Measurements from ENCODE around the gene RGS19.
A peak's percentile ranks its signal among the peaks of the same experiment; 100 is the strongest.

Gene RGS19

DNA sequence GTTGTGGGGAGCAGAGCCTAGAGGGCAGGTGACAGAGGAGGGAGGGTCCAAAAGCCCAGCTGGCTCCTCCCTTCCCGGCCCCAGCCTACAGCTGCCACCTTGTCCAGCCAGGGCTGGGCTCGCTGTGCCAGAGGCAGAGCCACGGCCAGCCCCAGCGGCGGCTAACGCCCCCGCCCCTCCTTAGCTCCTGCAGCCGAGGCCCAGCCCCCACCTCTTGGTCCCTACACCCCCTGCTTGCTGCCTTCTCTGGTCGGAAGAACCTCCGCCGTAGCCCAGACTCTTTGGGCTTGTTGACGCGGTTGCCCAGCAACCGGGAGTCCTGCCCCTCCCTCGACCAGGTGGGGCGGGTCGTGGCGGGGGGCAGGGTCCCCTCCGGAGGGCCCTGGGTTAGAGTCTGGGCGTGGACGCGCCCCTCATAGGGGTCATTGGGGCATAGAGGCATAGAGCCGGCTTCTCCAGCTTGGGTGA is 5.4 kb upstream of the RGS19 start:
- POLR2A ChIA-PET = interaction anchor here (1.5 to 1.6 kb wide), 2 partner anchors 31 to 104 kb away, joined by 4 read pairs; partner anchors contain the start of gene PRPF6
- no peak for DNase-seq (ENCODE audit: extremely low spot score)
- CTCF ChIA-PET = interaction anchor here (0.7 to 1.7 kb wide), 2 partner anchors 15 to 35 kb away, joined by 3 to 12 read pairs; no protein-coding TSS in a partner anchor
- TF ChIP-seq NFRKB (IDR thresholded peaks at IDR 0.05) (no peak), ARNT (IDR thresholded peaks at IDR 0.05) (no peak), SUZ12 (IDR thresholded peaks at IDR 0.05) (no peak), FOXA1 (IDR thresholded peaks at IDR 0.05) (no peak), SP1 (IDR thresholded peaks at IDR 0.05) (no peak), LEF1 (IDR thresholded peaks at IDR 0.05; ENCODE audit: borderline replicate concordance) (no peak), ZNF384 (IDR thresholded peaks at IDR 0.05) (no peak), HDGF (IDR thresholded peaks at IDR 0.05; ENCODE audit: borderline replicate concordance) (no peak), FOXK2 (IDR thresholded peaks at IDR 0.05) (no peak), FOXM1 (IDR thresholded peaks at IDR 0.05; ENCODE audit: borderline replicate concordance) (no peak), L3MBTL2 (conservative IDR thresholded peaks at IDR 0.05) (no peak)
- TF ChIP-seq, protein P1, sequence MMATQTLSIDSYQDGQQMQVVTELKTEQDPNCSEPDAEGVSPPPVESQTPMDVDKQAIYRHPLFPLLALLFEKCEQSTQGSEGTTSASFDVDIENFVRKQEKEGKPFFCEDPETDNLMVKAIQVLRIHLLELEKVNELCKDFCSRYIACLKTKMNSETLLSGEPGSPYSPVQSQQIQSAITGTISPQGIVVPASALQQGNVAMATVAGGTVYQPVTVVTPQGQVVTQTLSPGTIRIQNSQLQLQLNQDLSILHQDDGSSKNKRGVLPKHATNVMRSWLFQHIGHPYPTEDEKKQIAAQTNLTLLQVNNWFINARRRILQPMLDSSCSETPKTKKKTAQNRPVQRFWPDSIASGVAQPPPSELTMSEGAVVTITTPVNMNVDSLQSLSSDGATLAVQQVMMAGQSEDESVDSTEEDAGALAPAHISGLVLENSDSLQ (IDR thresholded peaks at IDR 0.05) = no peak

DNA sequence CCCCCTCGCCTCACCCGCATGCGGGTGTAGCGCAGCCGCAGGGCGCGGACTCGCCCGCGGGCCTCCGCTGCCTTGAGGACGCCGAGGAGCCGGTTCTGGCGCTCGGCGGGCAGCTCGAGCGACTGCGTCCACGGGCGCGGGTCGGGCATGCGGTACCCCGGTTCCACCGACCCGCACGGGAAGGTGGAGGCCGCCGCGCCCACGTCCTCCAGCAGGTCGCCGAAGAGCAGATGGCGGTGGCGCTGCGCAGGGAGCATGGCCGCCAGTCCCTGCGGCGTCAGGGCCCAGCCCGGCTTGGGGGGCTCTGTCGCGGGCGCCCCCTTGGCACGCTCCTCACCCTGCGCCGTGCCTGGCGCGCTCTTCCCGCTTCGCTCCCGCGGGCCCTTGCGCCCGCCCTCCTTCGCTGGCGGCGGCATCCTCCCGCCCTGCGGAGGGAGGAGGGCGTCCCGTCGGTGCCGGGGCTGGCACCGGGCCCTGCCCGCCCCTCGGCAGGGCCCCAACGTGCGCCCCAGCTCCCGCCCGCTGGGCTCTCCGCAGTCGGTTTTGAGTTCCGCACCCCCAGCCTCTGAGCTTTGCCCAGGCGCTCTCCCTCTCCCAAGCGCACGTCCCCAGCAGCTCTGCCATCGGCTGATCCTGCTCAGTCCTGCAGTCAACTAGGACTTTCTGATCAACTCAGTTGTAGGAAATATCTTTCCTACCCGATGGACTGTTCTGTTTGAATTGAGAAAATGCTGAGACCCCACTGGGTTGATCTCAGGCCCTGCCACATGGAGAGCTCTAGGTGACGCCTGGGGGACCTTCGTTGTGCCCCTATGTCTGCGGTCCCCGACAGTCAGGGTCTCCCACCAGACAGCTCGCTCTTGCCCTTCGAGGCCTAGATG is 4.7 kb upstream of the RGS19 start, which contains the start of gene LKAAEAR1:
TSS of gene LKAAEAR1 (minus strand) at position 595 of the 881 bp plus-strand sequence. CDS start at position 416, 179 bp downstream.
- POLR2A ChIA-PET = interaction anchor here (1.5 to 1.6 kb wide), 2 partner anchors 30 to 103 kb away, joined by 4 read pairs; partner anchors contain the start of gene PRPF6
- TF ChIP-seq LEF1 (IDR thresholded peaks at IDR 0.05; ENCODE audit: borderline replicate concordance) (no peak), ELF4 (IDR thresholded peaks at IDR 0.05) (no peak), NFRKB (IDR thresholded peaks at IDR 0.05) (no peak), TARDBP (IDR thresholded peaks at IDR 0.05) (no peak), HDGF (IDR thresholded peaks at IDR 0.05; ENCODE audit: borderline replicate concordance) (no peak), FOXA1 (IDR thresholded peaks at IDR 0.05) (no peak), SUZ12 (IDR thresholded peaks at IDR 0.05) (no peak), ARNT (IDR thresholded peaks at IDR 0.05) (no peak), CTBP1 (IDR thresholded peaks at IDR 0.05; ENCODE audit: borderline replicate concordance) (no peak), FOXM1 (IDR thresholded peaks at IDR 0.05; ENCODE audit: borderline replicate concordance) (no peak), FOXK2 (IDR thresholded peaks at IDR 0.05) (no peak), BHLHE40 (IDR thresholded peaks at IDR 0.05; ENCODE audit: borderline replicate concordance) (no peak), L3MBTL2 (conservative IDR thresholded peaks at IDR 0.05) (no peak), SP1 (IDR thresholded peaks at IDR 0.05) (no peak), ZNF384 (IDR thresholded peaks at IDR 0.05) (no peak)
- TF ChIP-seq, protein P1 (IDR thresholded peaks at IDR 0.05) = no peak
- CTCF ChIA-PET = interaction anchor here (0.7 to 1.7 kb wide), 7 partner anchors 15 to 36 kb away, joined by 3 to 12 read pairs (median 3); no protein-coding TSS in a partner anchor
- DNase-seq (ENCODE audit: extremely low spot score) = no peak

DNA sequence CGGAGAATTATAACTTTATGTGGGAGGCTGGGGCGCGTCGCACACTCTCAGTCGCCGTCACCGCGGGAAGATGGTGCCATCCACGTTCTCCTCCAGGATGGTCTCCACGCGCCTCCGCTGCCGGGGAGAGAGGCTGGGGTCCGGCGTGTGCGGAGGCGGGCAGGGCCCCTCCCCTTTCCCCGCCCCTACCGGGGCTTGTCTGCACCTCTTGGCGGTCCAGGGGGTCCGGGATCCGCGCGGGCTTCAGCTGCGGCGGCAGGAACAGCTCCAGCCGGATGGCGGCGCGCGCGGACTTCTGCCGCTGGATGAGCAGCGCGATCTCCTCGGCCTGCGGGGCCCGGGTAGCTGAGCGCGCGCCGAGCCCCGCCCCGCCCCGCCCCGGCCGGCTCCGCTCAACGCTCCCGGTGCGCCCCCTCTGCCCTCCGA is 4.1 kb upstream of the RGS19 start:
- POLR2A ChIA-PET = no interaction called here
- peak; percentile 79 for DNase-seq (ENCODE audit: extremely low spot score)
- CTCF ChIA-PET = interaction anchor here (0.7 to 1.7 kb wide), 6 partner anchors 16 to 37 kb away, joined by 3 to 12 read pairs (median 3); no protein-coding TSS in a partner anchor

DNA sequence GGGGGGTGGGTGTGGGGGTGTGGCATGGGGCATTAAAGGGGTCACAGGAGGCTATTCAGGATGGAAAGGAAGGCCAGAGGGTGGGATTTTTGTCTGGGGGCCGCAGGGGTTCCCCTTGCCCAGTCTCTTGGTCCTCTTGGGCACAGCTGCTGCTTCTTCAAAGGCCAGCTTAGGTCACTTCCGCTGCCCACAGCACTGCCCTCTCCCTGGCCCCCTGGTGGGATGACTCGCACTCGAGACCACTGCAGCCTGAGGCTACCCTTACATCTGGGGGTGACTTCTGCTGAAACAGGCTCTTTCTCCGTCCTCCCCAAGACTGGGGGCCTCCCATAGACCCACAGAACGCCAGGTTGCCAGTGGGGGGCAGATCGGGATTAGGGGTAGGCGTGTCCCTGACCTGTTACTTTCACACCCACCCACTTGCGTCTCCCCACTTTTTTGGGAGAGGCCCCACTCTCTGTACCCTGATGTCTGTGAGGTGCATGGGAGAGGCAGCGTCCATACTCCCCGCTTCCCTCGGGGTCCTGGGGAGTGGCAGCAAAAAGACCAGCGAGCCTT is 3.6 kb upstream of the RGS19 start:
- ChIA-PET POLR2A (interaction anchor here (5.3 kb wide), 1 partner anchor 21 kb away, joined by 38 read pairs; the partner anchor contains the start of gene TCEA2), CTCF (interaction anchor here (1.0 to 1.7 kb wide), 4 partner anchors 20 to 37 kb away, joined by 3 to 12 read pairs (median 4); no protein-coding TSS in a partner anchor)
- TF ChIP-seq FOXA1 (IDR thresholded peaks at IDR 0.05) = no peak
- TF ChIP-seq, protein P1 (IDR thresholded peaks at IDR 0.05) = no peak
- TF ChIP-seq FOXK2 (IDR thresholded peaks at IDR 0.05) = no peak
- TF ChIP-seq ZNF384 (IDR thresholded peaks at IDR 0.05) = no peak
- no peak for TF ChIP-seq ELF4 (IDR thresholded peaks at IDR 0.05)
- TF ChIP-seq LEF1 (IDR thresholded peaks at IDR 0.05; ENCODE audit: borderline replicate concordance) = no peak
- no peak for TF ChIP-seq NFRKB (IDR thresholded peaks at IDR 0.05)
- no peak for TF ChIP-seq CTBP1 (IDR thresholded peaks at IDR 0.05; ENCODE audit: borderline replicate concordance)
- no peak for TF ChIP-seq SUZ12 (IDR thresholded peaks at IDR 0.05)
- no peak for TF ChIP-seq FOXM1 (IDR thresholded peaks at IDR 0.05; ENCODE audit: borderline replicate concordance)
- TF ChIP-seq L3MBTL2 (conservative IDR thresholded peaks at IDR 0.05) = no peak
- TF ChIP-seq HDGF (IDR thresholded peaks at IDR 0.05; ENCODE audit: borderline replicate concordance) = no peak
- TF ChIP-seq ARNT (IDR thresholded peaks at IDR 0.05) = no peak
- TF ChIP-seq SP1 (IDR thresholded peaks at IDR 0.05) = no peak
- DNase-seq (ENCODE audit: extremely low spot score) = no peak

More for the DNA sequence above, 4.1 kb upstream of the RGS19 start:
- TF ChIP-seq SUZ12 (IDR thresholded peaks at IDR 0.05) (no peak), HDGF (IDR thresholded peaks at IDR 0.05; ENCODE audit: borderline replicate concordance) (no peak), BHLHE40 (IDR thresholded peaks at IDR 0.05; ENCODE audit: borderline replicate concordance) (no peak), ZNF384 (IDR thresholded peaks at IDR 0.05) (no peak), L3MBTL2 (conservative IDR thresholded peaks at IDR 0.05) (no peak; the same call in 1 of the 2 replicates), LEF1 (IDR thresholded peaks at IDR 0.05; ENCODE audit: borderline replicate concordance) (no peak), FOXK2 (IDR thresholded peaks at IDR 0.05) (no peak), TARDBP (IDR thresholded peaks at IDR 0.05) (no peak), ELF4 (IDR thresholded peaks at IDR 0.05) (no peak), SP1 (IDR thresholded peaks at IDR 0.05) (no peak)
- TF ChIP-seq, protein P1 (IDR thresholded peaks at IDR 0.05) = no peak

Data from HEK293T (cell line).